HS-5 (cell line): ENCODE results near the gene OXSR1.
A peak's percentile ranks its signal among the peaks of the same experiment; 100 is the strongest.
"Not testable (repeated sequence)": the region's sequence is repeated elsewhere in the genome, so short reads cannot be mapped to it uniquely, and the experiment has no call there.

Experiments
- DNase-seq: peaks from one replicate; pipeline ENCODE4 v3.0.0-alpha.2; 2012; ENCODE audit warnings: low read depth

Gene OXSR1

GRCh38 chr3:38227989-38228388 is 62.7 kb downstream of the OXSR1 start:
- DNase-seq, result peak; percentile 47

- no peak for DNase-seq
Measured at GRCh38 chr3:38229036-38229435, 63.7 kb downstream of the OXSR1 start.

- DNase-seq, result no peak
Measured at GRCh38 chr3:38232701-38233100, 67.4 kb downstream of the OXSR1 start.

GRCh38 chr3:38235466-38235865 is 70.1 kb downstream of the OXSR1 start:
- DNase-seq, result no peak

GRCh38 chr3:38238416-38239008 is 73.2 kb downstream of the OXSR1 start:
- no peak for DNase-seq

GRCh38 chr3:38242812-38243211 is 77.5 kb downstream of the OXSR1 start:
- DNase-seq, result not testable (repeated sequence)

- DNase-seq, result no peak
Measured at GRCh38 chr3:38245930-38246329, 80.6 kb downstream of the OXSR1 start.

- DNase-seq, result peak; percentile 79
Measured at GRCh38 chr3:38247366-38248035, 82.2 kb downstream of the OXSR1 start.

GRCh38 chr3:38250198-38250597 is 84.9 kb downstream of the OXSR1 start:
- DNase-seq, result no peak

- DNase-seq, result no peak
Measured at GRCh38 chr3:38251197-38251596, 85.9 kb downstream of the OXSR1 start.

- no peak for DNase-seq
Measured at GRCh38 chr3:38253704-38254103, 88.4 kb downstream of the OXSR1 start.

GRCh38 chr3:38254872-38255271 is 89.5 kb downstream of the OXSR1 start:
- DNase-seq, result no peak

- DNase-seq, result no peak
Measured at GRCh38 chr3:38255627-38256026, 90.3 kb downstream of the OXSR1 start.

GRCh38 chr3:38257583-38257982 is 92.2 kb downstream of the OXSR1 start:
- no peak for DNase-seq

- DNase-seq, result no peak
Measured at GRCh38 chr3:38260474-38260873, 95.1 kb downstream of the OXSR1 start.

GRCh38 chr3:38264353-38264771 is 99.0 kb downstream of the OXSR1 start:
- no peak for DNase-seq

GRCh38 chr3:38264779-38265178 is 99.4 kb downstream of the OXSR1 start:
- DNase-seq, result no peak

GRCh38 chr3:38265604-38266307 is 100.4 kb downstream of the OXSR1 start, which contains the start of gene SLC22A13:
Gene SLC22A13 (plus strand): TSS chr3:38265812. CDS start chr3:38265861, 49 bp downstream.
- DNase-seq, result no peak

GRCh38 chr3:38266810-38267209 is 101.5 kb downstream of the OXSR1 start:
- no peak for DNase-seq

GRCh38 chr3:38267662-38268061 is 102.3 kb downstream of the OXSR1 start:
- DNase-seq, result no peak

- no peak for DNase-seq
Measured at GRCh38 chr3:38268087-38268486, 102.8 kb downstream of the OXSR1 start.

- DNase-seq, result no peak
Measured at GRCh38 chr3:38268522-38268921, 103.2 kb downstream of the OXSR1 start.

GRCh38 chr3:38270606-38271005 is 105.3 kb downstream of the OXSR1 start:
- no peak for DNase-seq
